Muscle of leg (tissue), 16 donors: Measurements from ENCODE around the gene DHRS1. TPM values are rescaled to one million over a fixed set of nuclear protein-coding genes. Genes with fewer than 3 reads are reported as not detected.

Experiments
- DNase-seq: peaks from one replicate; pipeline ENCODE4 v3.0.0; 2013
- H3K27ac ChIP-seq: one replicate; pipeline ENCODE4 v1.5.1; 2013; ENCODE audit warnings: mild to moderate bottlenecking, low read length, control low read depth
- H3K27me3 ChIP-seq: one replicate; pipeline ENCODE4 v1.6.1; 2013; ENCODE audit warnings: low read length; ENCODE audit not compliant: control insufficient read depth, insufficient read depth
- H3K36me3 ChIP-seq: one replicate; pipeline ENCODE4 v1.6.1; 2013; ENCODE audit warnings: low read length; ENCODE audit not compliant: control insufficient read depth, insufficient read depth
- H3K4me1 ChIP-seq: one replicate; pipeline ENCODE4 v1.6.1; 2013; ENCODE audit warnings: low read length; ENCODE audit not compliant: control insufficient read depth, insufficient read depth
- H3K4me3 ChIP-seq: one replicate; pipeline ENCODE4 v1.5.1; 2013; ENCODE audit warnings: low read length, control low read depth
- H3K9me3 ChIP-seq: replicated peaks from 2 replicates; pipeline ENCODE4 v1.6.1; 2013; ENCODE audit warnings: low read depth, low read length; ENCODE audit not compliant: control insufficient read depth
- whole genome bisulfite sequencing: methylation state at CpG from one replicate; pipeline ENCODE4 v1.1.5; 2013; ENCODE audit warnings: missing lambda C conversion rate; ENCODE audit not compliant: insufficient coverage; 5-methylcytosine and 5-hydroxymethylcytosine counted together
- long read RNA-seq, 11 donors: transcript quantifications; one replicate each; lab custom pipeline, GENCODE V29; 2026
- polyA plus RNA-seq, 8 donors: library from polyadenylated mRNA; unstranded; fragments of 120-200 nt; gene quantifications; one replicate each; pipeline versions ENCODE4 v1.2.1 to v1.2.3, GENCODE V29; 2013; ENCODE audit warnings: inconsistent platforms in 1 of 8, low replicate concordance in 1 of 8; ENCODE audit not compliant: insufficient read length in 8 of 8, insufficient read depth in 1 of 8
- total RNA-seq: library from RNA; stranded (reverse); fragments of 120-200 nt; gene quantifications from one replicate; pipeline ENCODE4 v1.2.4, GENCODE V29; 2013

Gene DHRS1
- total RNA-seq (6.9 TPM), polyA plus RNA-seq (10 to 100 TPM; 14.5 to 24.5 (median 17.7) TPM)
- long read RNA-seq, donor 1, partial matches to known transcripts: 0 of 7 reads
- long read RNA-seq, donor 1, other reads (novel, unspliced or antisense): 0 of 7 reads
- long read RNA-seq, donor 2: 0 reads
- long read RNA-seq, donor 3, partial matches to known transcripts: 0 of 8 reads
- long read RNA-seq, donor 3, other reads (novel, unspliced or antisense): 6 of 8 reads
- long read RNA-seq, donor 4, partial matches to known transcripts: 0 of 2 reads
- long read RNA-seq, donor 4, other reads (novel, unspliced or antisense): 0 of 2 reads
- long read RNA-seq, donor 5, partial matches to known transcripts: 0 of 8 reads
- long read RNA-seq, donor 5, other reads (novel, unspliced or antisense): 0 of 8 reads
- long read RNA-seq, donor 6, partial matches to known transcripts: 7 of 27 reads
- long read RNA-seq, donor 6, other reads (novel, unspliced or antisense): 10 of 27 reads
- long read RNA-seq, donor 7, transcript DHRS1-205 (1 exons, 528 nt): major isoform, 5 of 7 reads
- long read RNA-seq, donor 7, partial matches to known transcripts: 0 of 7 reads
- long read RNA-seq, donor 7, other reads (novel, unspliced or antisense): 0 of 7 reads
- long read RNA-seq, donor 8, partial matches to known transcripts: 0 of 3 reads
- long read RNA-seq, donor 8, other reads (novel, unspliced or antisense): 0 of 3 reads
- long read RNA-seq, donor 9, partial matches to known transcripts: 0 of 6 reads
- long read RNA-seq, donor 9, other reads (novel, unspliced or antisense): 0 of 6 reads
- long read RNA-seq, donor 10, transcript DHRS1-205 (1 exons, 528 nt): major isoform, 5 of 11 reads
- long read RNA-seq, donor 10, partial matches to known transcripts: 0 of 11 reads
- long read RNA-seq, donor 10, other reads (novel, unspliced or antisense): 0 of 11 reads
- long read RNA-seq, donor 11, transcript DHRS1-201 (9 exons, 1,480 nt): major isoform, 6 of 12 reads
- long read RNA-seq, donor 11, partial matches to known transcripts: 0 of 12 reads
- long read RNA-seq, donor 11, other reads (novel, unspliced or antisense): 0 of 12 reads

GRCh38 chr14:24299255-24300191 lies at the start of gene DHRS1, which contains the start of gene NOP9:
TSS of gene DHRS1 (minus strand) at chr14:24299780. CDS start at chr14:24299106, 674 bp downstream.
TSS of gene NOP9 (plus strand) at chr14:24299850. CDS start at chr14:24299955, 105 bp downstream.
- WGBS: under 1% methylated on average over 74 of the region's 75 CpGs
- no peaks in the 10 kb centered on the region for H3K9me3 ChIP-seq
- H3K4me1 ChIP-seq: peaks cover 20% of the 10 kb centered on the region
- peak within 1 kb of the TSS; percentile 97 for H3K4me3 ChIP-seq
- peak within 1 kb of the TSS; percentile 84 for H3K27ac ChIP-seq
- H3K27me3 ChIP-seq: no peaks in the 10 kb centered on the region
- peak; percentile 95 for DNase-seq
- H3K36me3 ChIP-seq: peaks cover 48% of the 10 kb centered on the region

GRCh38 chr14:24348186-24348585 lies 48.6 kb upstream of the DHRS1 start:
- H3K27ac ChIP-seq: no peak overlapping the region
- no peaks in the 10 kb centered on the region for H3K36me3 ChIP-seq
- WGBS: no CpG with 5 or more reads among the region's 2 CpGs
- no peak for DNase-seq
- no peak overlapping the region for H3K4me3 ChIP-seq
- peaks cover 26% of the 10 kb centered on the region for H3K27me3 ChIP-seq
- no peaks in the 10 kb centered on the region for H3K9me3 ChIP-seq
- no peaks in the 10 kb centered on the region for H3K4me1 ChIP-seq

- DNase-seq: no peak
- no peak overlapping the region for H3K4me3 ChIP-seq
- peaks cover 22% of the 10 kb centered on the region for H3K27me3 ChIP-seq
- 11% methylated on average over 1 of the region's 1 CpG for WGBS
- no peaks in the 10 kb centered on the region for H3K36me3 ChIP-seq
- no peaks in the 10 kb centered on the region for H3K9me3 ChIP-seq
- no peak overlapping the region for H3K27ac ChIP-seq
- H3K4me1 ChIP-seq: no peaks in the 10 kb centered on the region
These were observed 47.6 kb upstream of the DHRS1 start for GRCh38 chr14:24347134-24347533.

GRCh38 chr14:24343795-24344660 lies 44.4 kb upstream of the DHRS1 start:
- no peak overlapping the region for H3K27ac ChIP-seq
- H3K27me3 ChIP-seq: peaks cover 41% of the 10 kb centered on the region
- no peaks in the 10 kb centered on the region for H3K36me3 ChIP-seq
- 60% methylated on average over 2 of the region's 7 CpGs for WGBS
- no peak for DNase-seq
- H3K4me3 ChIP-seq: no peak overlapping the region
- no peaks in the 10 kb centered on the region for H3K9me3 ChIP-seq
- peaks cover 9% of the 10 kb centered on the region for H3K4me1 ChIP-seq

- Histone ChIP-seq H3K27ac (no peak overlapping the region), H3K4me1 (peaks cover 13% of the 10 kb centered on the region), H3K9me3 (no peaks in the 10 kb centered on the region), H3K36me3 (no peaks in the 10 kb centered on the region), H3K4me3 (no peak overlapping the region), H3K27me3 (peaks cover 53% of the 10 kb centered on the region)
- no CpG with 5 or more reads among the region's 4 CpGs for WGBS
- DNase-seq: no peak
These were observed 43.3 kb upstream of the DHRS1 start for GRCh38 chr14:24342889-24343288.

- H3K27ac ChIP-seq: no peak overlapping the region
- H3K4me3 ChIP-seq: no peak overlapping the region
- no peaks in the 10 kb centered on the region for H3K36me3 ChIP-seq
- peaks cover 72% of the 10 kb centered on the region for H3K27me3 ChIP-seq
- no CpG with 5 or more reads among the region's 1 CpG for WGBS
- H3K4me1 ChIP-seq: peaks cover 13% of the 10 kb centered on the region
- DNase-seq: no peak
- no peaks in the 10 kb centered on the region for H3K9me3 ChIP-seq
These were observed 41.0 kb upstream of the DHRS1 start for GRCh38 chr14:24340606-24341005.

- Histone ChIP-seq H3K9me3 (no peaks in the 10 kb centered on the region), H3K4me1 (peaks cover 21% of the 10 kb centered on the region), H3K4me3 (peak within 1 kb of the TSS; percentile 41), H3K27ac (no peak within 1 kb of the TSS), H3K36me3 (no peaks in the 10 kb centered on the region), H3K27me3 (peaks cover 72% of the 10 kb centered on the region)
- 10% methylated on average over 27 of the region's 51 CpGs for WGBS
- DNase-seq: peak; percentile 32
These were observed 39.9 kb upstream of the DHRS1 start, which contains the start of gene RIPK3 for GRCh38 chr14:24339284-24340151. TSS of gene RIPK3 (minus strand) at chr14:24339991. CDS start at chr14:24339826, 165 bp downstream.

- Histone ChIP-seq H3K27me3 (peaks cover 76% of the 10 kb centered on the region), H3K36me3 (no peaks in the 10 kb centered on the region), H3K27ac (no peak overlapping the region), H3K4me1 (peaks cover 27% of the 10 kb centered on the region), H3K4me3 (peak overlapping the region; percentile 41), H3K9me3 (no peaks in the 10 kb centered on the region)
- 63% methylated on average over 12 of the region's 14 CpGs for WGBS
- no peak for DNase-seq
These were observed 39.3 kb upstream of the DHRS1 start for GRCh38 chr14:24338843-24339242.
